OCI-LY7 (cell line): ENCODE results near the gene ERFE. TPM values are rescaled to one million over a fixed set of nuclear protein-coding genes. Genes with fewer than 3 reads are reported as not detected.

ENCODE experiments used
- BruUV-seq: library from RNA; stranded (reverse); fragments of 400-500 nt; replicated peaks from 2 replicates; lab custom pipeline; 2021; lab: Mats Ljungman, UMichigan
- CTCF ChIA-PET: fragments of 300-600 bp; sonication (Branson Sonifier 250); formaldehyde crosslinking; loops from one replicate; lab custom pipeline; 2022; ENCODE audit warnings: antibody characterized with exemption; ENCODE audit not compliant: unreplicated experiment; lab: Charles Lee
- POLR2A ChIA-PET: fragments of 300-600 bp; sonication (Branson Sonifier 250); formaldehyde crosslinking; loops from one replicate; lab custom pipeline; 2022; ENCODE audit warnings: antibody characterized with exemption; lab: Charles Lee
- DNase-seq: peaks from one replicate; pipeline ENCODE4 v3.0.0-alpha.2; 2015; ENCODE audit warnings: low spot score
- H2AFZ ChIP-seq: fragments of 200-600 bp; sonication (generic), shearing (Covaris generic); 2 replicates; pipeline ENCODE4 v1.6.1; 2014; ENCODE audit warnings: mild to moderate bottlenecking, antibody characterized with exemption, low read length, moderate library complexity
- H3K27ac ChIP-seq: fragments of 200-600 bp; sonication (generic); 2 replicates; pipeline ENCODE4 v1.5.1; 2014; ENCODE audit warnings: mixed run types, low read depth, mild to moderate bottlenecking, moderate library complexity, low read length, inconsistent platforms; ENCODE audit not compliant: poor library complexity, severe bottlenecking
- H3K36me3 ChIP-seq: fragments of 200-600 bp; sonication (generic); 2 replicates; pipeline ENCODE4 v1.6.1; 2014; ENCODE audit warnings: mild to moderate bottlenecking, antibody characterized with exemption, low read length, moderate library complexity, mixed read lengths; ENCODE audit not compliant: insufficient read depth
- H3K4me1 ChIP-seq: fragments of 200-600 bp; sonication (generic); 2 replicates; pipeline ENCODE4 v1.5.1; 2014; ENCODE audit warnings: mild to moderate bottlenecking, low read length; ENCODE audit not compliant: insufficient read depth, poor library complexity, severe bottlenecking
- H3K4me2 ChIP-seq: fragments of 200-600 bp; sonication (generic); 2 replicates; pipeline ENCODE4 v1.6.1; 2014; ENCODE audit warnings: mild to moderate bottlenecking, low read length
- H3K4me3 ChIP-seq: fragments of 200-600 bp; sonication (generic); 2 replicates; pipeline ENCODE4 v1.5.1; 2014; ENCODE audit warnings: mild to moderate bottlenecking, low read depth, low read length; ENCODE audit not compliant: poor library complexity, severe bottlenecking
- H3K79me2 ChIP-seq: fragments of 200-600 bp; sonication (generic); 2 replicates; pipeline ENCODE4 v1.6.1; 2016; ENCODE audit warnings: low read depth, mild to moderate bottlenecking, low read length, moderate library complexity, mixed read lengths; ENCODE audit not compliant: insufficient read depth
- H3K9me2 ChIP-seq: fragments of 200-600 bp; sonication (generic); 2 replicates; pipeline ENCODE4 v1.6.1; 2016; ENCODE audit warnings: mild to moderate bottlenecking, low read length, mixed read lengths; ENCODE audit not compliant: insufficient read depth
- H3K9me3 ChIP-seq: fragments of 200-600 bp; sonication (generic); 2 replicates; pipeline ENCODE4 v1.6.1; 2014; ENCODE audit warnings: mild to moderate bottlenecking, mixed run types, low read length, mixed read lengths
- H4K20me1 ChIP-seq: fragments of 200-600 bp; sonication (generic); 2 replicates; pipeline ENCODE4 v1.6.1; 2014; ENCODE audit warnings: mild to moderate bottlenecking, antibody characterized with exemption, low read length, moderate library complexity, mixed read lengths; ENCODE audit not compliant: insufficient read depth
- CTCF ChIP-seq: fragments of 200-600 bp; sonication (generic); conservative IDR thresholded peaks from 2 replicates; pipeline ENCODE4 v1.5.1; 2014; ENCODE audit warnings: mild to moderate bottlenecking, antibody characterized with exemption, low read length, moderate library complexity, mixed read lengths
- EZH2phosphoT487 ChIP-seq: fragments of 200-600 bp; sonication (generic); IDR thresholded peaks from 2 replicates; pipeline ENCODE4 v1.6.1; 2018; ENCODE audit warnings: low read depth, borderline replicate concordance, mild to moderate bottlenecking, mixed run types, antibody characterized with exemption, low read length, moderate library complexity, mixed read lengths
- intact Hi-C: fragments of 100-400 bp; cut with micrococcal nuclease; formaldehyde crosslinking; loops from one replicate; pipeline ENCODE4 v1.10.0; 2022; ENCODE audit not compliant: unreplicated experiment
- total RNA-seq, 2 experiments: library from RNA; depleted of rRNA in 1 of 2; stranded (reverse); fragments of >200 nt in 1 of 2; shearing (Covaris generic) in 1 of 2; gene quantifications; 2 replicates each; pipeline ENCODE4 v1.2.3, GENCODE V29; 2014 to 2022

ERFE gene
- total RNA-seq, 2 experiments from 2014 or later, result 8.2 to 10.2 TPM

- ChIA-PET CTCF (no interaction called here), POLR2A (no interaction called here)
- intact Hi-C loops, result loop anchor here (5.0 to 10.0 kb wide), 3 partner anchors 77 to 310 kb away; partner anchors contain the start of genes HES6, RAMP1 and UBE2F
These were observed 6.1 kb downstream of the ERFE start for GRCh38 chr2:238164906-238165287.

GRCh38 chr2:238165288-238165921, 6.6 kb downstream of the ERFE start:
- no peak overlapping the region for H3K4me2 ChIP-seq
- TF ChIP-seq CTCF, result no peak
- no peaks in the 10 kb centered on the region for H3K79me2 ChIP-seq
- H3K9me2 ChIP-seq, result no peaks in the 10 kb centered on the region
- no TSS peak for BruUV-seq
- H4K20me1 ChIP-seq, result no peaks in the 10 kb centered on the region
- no peak overlapping the region for H3K27ac ChIP-seq
- H3K4me3 ChIP-seq, result no peak overlapping the region
- ChIA-PET CTCF (no interaction called here), POLR2A (no interaction called here)
- no peaks in the 10 kb centered on the region for H3K9me3 ChIP-seq
- DNase-seq, result no peak
- H3K4me1 ChIP-seq, result peaks cover 21% of the 10 kb centered on the region
- peaks cover 16% of the 10 kb centered on the region for H3K36me3 ChIP-seq
- H2AFZ ChIP-seq, result no peak overlapping the region
- intact Hi-C loops, result loop anchor here (10.0 kb wide), 1 partner anchor 311 kb away; the partner anchor contains the start of gene RAMP1

More at GRCh38 chr2:238164906-238165287, 6.1 kb downstream of the ERFE start:
- no TSS peak for BruUV-seq
- Histone ChIP-seq H3K4me3 (no peak overlapping the region), H2AFZ (no peak overlapping the region), H3K4me2 (no peak overlapping the region), H3K9me2 (no peaks in the 10 kb centered on the region), H3K79me2 (no peaks in the 10 kb centered on the region), H4K20me1 (no peaks in the 10 kb centered on the region), H3K27ac (no peak overlapping the region), H3K9me3 (no peaks in the 10 kb centered on the region), H3K4me1 (peaks cover 21% of the 10 kb centered on the region), H3K36me3 (peaks cover 11% of the 10 kb centered on the region)
- no peak for DNase-seq
- TF ChIP-seq EZH2phosphoT487 (no peak), CTCF (no peak)
